22Rv1 (cell line): Measurements from ENCODE around the gene WIZ.

Experiments used
- ZFX ChIP-seq: fragments of 450-650 bp; IDR thresholded peaks from 2 replicates; pipeline ENCODE4 v1.6.1; 2017; ENCODE audit warnings: antibody characterized with exemption, borderline replicate concordance
- TF ChIP-seq, protein P1 (sequence below): fragments of 450-650 bp; IDR thresholded peaks from 2 replicates; pipeline ENCODE4 v1.5.1; 2017; ENCODE audit warnings: mild to moderate bottlenecking

GRCh38 chr19:15450528-15450890 lies 753 bp upstream of the WIZ start:
- TF ChIP-seq, protein P1, sequence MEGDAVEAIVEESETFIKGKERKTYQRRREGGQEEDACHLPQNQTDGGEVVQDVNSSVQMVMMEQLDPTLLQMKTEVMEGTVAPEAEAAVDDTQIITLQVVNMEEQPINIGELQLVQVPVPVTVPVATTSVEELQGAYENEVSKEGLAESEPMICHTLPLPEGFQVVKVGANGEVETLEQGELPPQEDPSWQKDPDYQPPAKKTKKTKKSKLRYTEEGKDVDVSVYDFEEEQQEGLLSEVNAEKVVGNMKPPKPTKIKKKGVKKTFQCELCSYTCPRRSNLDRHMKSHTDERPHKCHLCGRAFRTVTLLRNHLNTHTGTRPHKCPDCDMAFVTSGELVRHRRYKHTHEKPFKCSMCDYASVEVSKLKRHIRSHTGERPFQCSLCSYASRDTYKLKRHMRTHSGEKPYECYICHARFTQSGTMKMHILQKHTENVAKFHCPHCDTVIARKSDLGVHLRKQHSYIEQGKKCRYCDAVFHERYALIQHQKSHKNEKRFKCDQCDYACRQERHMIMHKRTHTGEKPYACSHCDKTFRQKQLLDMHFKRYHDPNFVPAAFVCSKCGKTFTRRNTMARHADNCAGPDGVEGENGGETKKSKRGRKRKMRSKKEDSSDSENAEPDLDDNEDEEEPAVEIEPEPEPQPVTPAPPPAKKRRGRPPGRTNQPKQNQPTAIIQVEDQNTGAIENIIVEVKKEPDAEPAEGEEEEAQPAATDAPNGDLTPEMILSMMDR: no peak
- no peak for TF ChIP-seq ZFX
